GM12801 (cell line): ENCODE measurements around the gene TFR2.

Experiments used
- TF ChIP-seq, protein P1 (sequence below): IDR thresholded peaks from one replicate; pipeline ENCODE4 v1.5.1; 2011; ENCODE audit warnings: control low read depth; ENCODE audit not compliant: insufficient read length; ENCODE audit errors: extremely low read depth

The TFR2 gene

DNA sequence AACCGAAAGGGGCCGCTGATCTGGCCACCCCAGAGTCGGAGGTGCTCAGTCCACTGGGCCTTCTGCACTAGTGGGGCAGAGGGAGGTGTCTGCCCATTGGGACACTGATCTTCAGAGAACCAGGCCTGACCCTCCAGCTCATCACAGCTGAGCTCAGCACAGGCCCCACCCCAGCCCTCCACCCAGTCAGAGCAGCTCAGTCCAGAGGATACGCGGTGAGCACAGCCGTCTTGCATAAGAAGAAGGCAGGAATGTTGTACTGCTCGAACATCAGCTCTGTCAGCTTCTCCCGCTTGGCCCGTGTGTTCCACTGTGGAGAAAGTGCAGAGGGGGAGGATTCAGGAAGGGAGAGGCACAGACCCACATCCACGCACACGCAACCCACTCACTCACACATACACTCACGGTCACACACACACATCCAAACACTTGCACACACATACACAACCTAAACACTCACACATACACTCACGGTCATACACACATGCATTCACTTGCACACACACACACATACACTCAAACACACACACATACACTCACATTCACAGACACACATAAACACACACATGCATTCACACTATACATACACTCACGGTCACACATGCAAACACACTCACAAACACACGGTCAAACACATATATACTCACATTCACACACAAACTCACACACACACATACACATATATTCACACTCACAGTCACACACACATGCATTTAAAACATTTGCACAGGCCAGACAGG lies 8.6 kb upstream of the TFR2 start:
- TF ChIP-seq, protein P1, sequence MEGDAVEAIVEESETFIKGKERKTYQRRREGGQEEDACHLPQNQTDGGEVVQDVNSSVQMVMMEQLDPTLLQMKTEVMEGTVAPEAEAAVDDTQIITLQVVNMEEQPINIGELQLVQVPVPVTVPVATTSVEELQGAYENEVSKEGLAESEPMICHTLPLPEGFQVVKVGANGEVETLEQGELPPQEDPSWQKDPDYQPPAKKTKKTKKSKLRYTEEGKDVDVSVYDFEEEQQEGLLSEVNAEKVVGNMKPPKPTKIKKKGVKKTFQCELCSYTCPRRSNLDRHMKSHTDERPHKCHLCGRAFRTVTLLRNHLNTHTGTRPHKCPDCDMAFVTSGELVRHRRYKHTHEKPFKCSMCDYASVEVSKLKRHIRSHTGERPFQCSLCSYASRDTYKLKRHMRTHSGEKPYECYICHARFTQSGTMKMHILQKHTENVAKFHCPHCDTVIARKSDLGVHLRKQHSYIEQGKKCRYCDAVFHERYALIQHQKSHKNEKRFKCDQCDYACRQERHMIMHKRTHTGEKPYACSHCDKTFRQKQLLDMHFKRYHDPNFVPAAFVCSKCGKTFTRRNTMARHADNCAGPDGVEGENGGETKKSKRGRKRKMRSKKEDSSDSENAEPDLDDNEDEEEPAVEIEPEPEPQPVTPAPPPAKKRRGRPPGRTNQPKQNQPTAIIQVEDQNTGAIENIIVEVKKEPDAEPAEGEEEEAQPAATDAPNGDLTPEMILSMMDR: no peak

DNA sequence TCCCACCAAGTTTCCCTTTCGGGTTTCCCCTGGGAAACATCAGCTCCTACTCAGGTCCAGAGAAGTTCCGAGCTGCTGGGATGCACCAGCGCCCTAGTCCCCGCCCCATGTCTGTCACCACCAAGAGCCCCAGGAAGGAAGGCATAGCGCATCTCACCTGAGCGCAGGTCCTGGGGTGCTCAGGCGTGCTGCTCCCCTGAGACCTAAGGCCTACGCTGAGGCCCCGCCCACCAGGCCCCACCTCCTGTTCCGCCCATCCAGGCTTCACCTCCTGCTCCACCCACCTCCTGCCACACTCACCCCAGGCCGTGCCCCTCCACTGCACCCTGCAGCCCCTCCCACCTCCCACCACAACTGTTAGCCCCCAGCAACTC lies 1.2 kb upstream of the TFR2 start:
- TF ChIP-seq, protein P1: no peak

GRCh38 chr7:100641860-100642533 lies 645 bp upstream of the TFR2 start:
- TF ChIP-seq, protein P1: no peak

DNA sequence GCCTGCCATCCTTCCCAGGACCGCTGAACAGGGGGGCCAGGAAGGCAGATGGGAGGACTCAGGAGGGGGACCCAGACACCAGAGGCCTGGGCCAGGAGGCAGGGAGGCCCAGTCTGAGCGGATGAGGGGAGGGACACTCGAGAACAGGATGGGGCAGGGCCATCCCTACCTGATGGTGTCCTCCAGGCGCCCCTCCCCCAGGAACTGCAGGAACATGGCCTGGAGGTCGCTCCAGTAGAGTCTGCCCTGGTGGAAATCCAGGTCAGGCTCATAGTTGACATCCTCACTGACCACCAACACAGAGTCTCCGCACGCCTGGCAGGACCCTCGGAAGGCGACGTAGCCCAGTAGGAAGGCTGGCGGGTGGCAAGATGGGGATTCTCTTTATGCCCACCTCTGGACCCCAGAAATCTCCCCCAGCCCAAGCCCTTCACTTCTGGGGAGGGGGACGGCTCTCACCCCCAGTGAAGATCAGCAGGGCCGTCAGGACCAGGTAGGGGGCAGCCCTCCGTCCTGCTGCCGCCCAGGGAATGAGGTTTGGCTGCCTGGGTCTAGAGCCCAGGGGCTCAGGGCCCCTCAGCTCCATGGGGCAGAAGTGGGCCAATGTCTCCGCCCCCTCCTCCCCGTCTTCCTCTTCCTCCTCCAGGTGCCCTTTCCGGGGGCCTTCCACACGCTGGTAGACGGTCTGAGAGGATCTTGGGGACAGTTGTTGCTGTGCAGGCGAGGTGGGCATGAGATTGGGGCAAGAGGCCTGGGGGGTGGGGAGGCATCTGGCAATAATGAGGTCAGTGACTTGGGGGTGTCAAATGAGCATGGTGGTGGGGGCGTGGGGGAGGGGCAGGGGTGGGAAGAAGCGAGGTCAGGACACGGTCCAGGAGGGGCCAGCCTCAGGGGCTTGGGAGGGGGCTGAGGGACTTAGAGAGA lies 573 bp downstream of the TFR2 start:
- TF ChIP-seq, protein P1: no peak

GRCh38 chr7:100639995-100640516 lies 1.3 kb downstream of the TFR2 start:
- TF ChIP-seq, protein P1: no peak

DNA sequence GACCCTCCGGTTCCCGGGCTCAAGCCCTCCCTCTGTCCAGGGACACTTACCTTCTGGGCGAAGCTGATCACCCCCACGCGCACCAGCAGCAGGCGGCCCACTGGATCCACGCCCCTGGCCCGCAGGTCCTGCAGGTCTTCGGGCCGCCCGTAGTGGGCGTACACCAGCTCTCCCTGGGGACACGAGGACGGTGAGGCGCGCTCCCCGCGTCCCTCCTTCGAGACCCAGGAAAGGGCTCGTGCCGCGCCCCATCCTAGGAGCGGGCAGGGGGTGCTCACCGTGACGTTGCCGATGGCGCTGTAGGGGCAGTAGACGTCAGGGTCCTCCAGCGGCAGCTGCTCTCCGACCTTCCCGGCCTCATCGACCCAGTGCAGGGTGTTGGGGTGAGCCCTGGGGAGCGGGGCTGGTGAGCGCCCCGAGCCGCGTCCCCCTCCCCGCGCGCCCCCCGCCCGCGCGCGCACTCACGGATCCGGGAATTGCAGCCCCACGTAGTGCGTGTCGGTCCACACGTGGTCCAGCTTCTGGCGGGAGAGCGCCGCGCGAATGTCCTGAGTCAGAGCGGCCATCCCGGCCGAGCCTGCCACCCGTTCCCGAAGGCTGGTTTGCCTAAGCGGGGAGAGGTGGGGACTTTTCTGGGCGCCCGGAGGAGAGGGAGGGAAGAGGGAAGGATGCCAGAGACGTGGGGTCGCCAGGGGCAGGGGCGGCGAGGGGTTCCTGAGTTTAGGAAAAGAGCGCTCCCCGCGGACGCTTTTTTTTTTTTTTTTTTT lies 8.2 kb downstream of the TFR2 start:
- TF ChIP-seq, protein P1: no peak
